Measurements from ENCODE around the gene CEBPG. TPM values are rescaled to one million over a fixed set of nuclear protein-coding genes. Genes with fewer than 3 reads are reported as not detected.
A peak's percentile ranks its signal among the peaks of the same experiment; 100 is the strongest.

Gene CEBPG
- total RNA-seq, 1 donor from 2014 or later, result 31.8 TPM

DNA sequence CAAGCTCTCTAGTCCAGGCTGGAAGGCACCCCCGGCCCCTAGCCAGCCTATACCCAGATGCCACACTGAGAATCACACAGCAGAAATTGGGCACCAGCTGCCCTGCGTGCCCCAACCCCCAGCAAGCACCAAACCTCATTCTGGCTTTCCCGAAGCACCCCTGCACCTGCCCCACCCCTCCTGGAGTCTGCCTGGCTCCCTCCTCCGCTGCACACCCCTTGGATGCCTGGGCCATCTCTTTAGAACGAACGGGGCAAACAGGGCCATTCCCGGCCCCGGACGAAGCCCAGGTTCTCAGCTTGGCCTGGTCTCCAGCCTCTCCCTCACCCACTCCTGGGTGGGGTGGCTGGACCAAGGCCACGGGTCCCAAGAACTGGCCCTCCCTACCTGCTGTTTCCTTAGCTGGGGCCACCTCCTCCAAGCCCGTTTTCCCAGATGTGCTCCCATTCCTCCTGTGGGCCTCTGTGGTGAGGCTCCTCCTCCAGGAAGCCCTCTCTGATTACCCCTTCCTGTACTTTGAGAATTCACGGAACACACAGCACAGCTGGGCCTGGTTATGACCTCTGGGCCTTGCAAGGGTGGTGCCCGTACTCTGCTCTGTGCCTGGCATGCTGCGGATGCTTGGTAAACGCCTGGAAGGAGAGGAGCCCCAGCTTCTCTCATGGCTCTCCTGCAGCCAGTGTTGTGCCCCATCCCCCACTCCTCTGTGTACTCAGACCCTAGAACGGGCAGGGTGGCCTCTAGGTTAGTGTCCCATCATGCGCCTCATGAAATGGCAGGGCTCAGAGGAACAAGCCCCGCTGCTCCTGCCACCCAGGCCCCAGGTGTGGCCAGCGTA is 21.4 kb downstream of the CEBPG start:
- no peak for DNase-seq (ENCODE audit: low spot score)

DNA sequence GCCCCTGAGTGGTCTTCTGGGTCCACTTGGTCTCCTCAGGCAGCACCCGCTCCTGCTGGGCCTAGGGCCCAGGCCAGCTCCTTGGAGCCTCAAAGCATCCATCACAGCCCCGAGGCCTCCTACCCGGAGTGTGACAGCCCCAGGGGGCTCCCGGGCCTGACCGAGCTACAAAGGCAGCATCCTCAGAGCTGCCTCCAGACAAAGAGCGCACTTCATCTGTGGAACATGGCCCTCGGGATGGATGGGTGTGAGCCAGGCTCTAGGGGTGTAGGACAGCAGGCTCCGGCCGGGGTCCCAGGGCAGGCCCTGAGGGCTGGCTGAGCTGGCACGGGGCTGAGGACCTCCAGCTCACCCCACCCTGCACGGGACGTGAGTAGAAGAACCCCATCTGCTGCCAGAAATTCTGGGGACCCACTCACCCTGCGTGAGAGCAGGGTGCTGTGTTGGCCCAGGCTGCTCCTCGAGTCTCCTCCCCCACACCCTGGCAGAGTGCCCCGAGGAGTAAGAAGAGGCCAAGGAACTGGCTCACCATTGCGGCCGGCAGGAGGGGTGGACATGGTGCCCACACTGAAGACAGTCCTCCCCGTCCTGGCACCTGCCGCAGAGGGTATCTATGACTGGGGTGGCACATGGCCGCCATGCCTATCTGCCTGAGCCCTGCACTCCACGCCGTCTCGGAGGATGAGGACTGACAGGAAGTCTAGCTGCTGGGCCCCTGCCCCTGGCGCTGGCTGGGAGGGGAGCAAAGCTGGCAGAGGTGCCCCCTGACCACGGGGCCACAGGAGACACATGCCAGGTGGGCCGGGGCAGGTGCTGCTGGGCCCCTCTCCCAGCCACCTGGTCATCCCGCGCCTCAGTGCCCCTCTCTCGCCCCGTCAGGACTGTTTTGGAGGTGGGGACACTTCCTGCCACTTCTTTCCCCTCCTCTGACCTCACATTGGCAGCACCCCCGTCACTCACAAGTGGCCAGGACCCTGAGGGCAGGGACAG is 22.3 kb downstream of the CEBPG start:
- peak; percentile 21 for DNase-seq (ENCODE audit: low spot score)

GRCh38 chr19:33396701-33397535 is 23.4 kb downstream of the CEBPG start:
- DNase-seq (ENCODE audit: low spot score), result no peak

GRCh38 chr19:33397536-33398360 is 24.2 kb downstream of the CEBPG start:
- no peak for DNase-seq (ENCODE audit: low spot score)

GRCh38 chr19:33398361-33399060 is 25.0 kb downstream of the CEBPG start:
- no peak for DNase-seq (ENCODE audit: low spot score)

DNA sequence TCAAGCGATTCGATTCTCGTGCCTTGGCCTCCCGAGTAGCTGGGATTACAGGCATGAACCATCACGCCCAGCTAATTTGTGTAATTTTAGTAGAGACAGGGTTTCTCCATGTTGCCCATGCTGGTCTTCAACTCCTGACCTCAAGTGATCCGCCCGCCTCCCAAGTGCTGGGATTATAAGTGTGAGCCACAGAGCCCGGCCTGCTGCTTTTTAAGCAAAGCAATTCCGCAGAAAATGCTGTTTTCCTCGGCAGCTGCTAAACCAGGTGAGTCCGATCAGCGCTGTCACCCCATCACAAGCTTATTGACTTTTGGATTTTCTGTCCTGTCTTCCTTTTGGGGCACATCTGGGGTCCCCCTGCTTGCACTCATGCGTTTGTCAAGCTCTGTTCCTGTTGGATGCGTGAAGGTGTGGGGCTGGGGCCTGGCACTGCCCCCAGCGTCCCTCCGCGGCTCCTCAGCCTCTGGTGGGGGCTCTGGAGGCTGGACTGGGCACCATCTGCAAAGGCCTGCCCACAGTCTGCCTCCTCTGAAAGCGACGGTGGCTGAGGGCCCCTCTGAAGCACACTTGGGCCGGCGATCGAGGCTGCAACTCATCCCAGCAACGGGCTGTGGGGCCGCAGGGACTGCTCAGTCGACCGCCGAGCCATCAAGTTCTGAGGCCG is 25.7 kb downstream of the CEBPG start:
- no peak for DNase-seq (ENCODE audit: low spot score)

DNA sequence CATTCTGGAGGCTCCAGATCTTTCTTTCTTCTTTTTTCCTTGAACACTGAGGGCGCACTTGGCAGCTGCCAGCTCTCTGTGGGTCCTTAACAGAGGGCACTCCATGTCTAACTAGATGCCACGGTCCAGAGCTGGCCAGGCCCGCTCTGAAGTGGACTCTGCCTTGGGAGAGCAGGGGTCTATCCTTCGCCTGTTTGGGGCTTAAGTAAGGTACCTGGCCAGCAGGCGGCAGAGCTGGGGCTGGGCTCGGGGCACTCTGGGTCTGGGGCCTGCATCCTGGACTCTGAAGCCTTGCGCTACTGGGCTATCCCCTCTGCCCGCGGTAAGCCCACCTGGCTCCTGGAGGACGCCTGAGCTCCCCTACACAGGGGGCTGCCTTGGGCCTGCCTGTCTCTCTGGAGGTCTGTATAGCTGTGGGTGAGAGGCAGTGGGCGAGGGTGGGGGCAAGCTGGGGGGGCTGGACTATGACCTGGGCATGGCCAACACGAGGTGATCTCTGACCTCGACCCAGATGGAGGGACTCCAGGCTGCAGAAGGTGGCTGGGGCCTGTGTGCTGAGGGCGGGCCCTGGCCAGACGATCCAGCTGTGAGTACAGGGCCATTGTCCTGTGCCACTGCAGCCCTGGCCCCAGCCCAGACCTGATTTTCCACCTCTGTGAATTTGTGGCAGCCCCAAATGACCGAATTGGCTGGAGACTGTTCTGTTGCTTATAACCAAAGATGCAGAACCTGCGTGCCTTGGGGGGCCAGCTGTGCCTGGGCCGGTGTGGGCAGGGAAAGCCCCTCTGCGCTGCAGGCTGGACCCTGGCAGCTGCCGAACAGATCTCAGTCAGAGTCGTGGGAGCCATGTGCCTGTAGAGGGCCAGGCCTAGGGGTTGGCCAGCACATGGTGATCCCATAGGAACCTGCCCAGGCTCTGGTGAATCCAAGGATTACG is 26.5 kb downstream of the CEBPG start:
- DNase-seq (ENCODE audit: low spot score), result no peak

GRCh38 chr19:33400856-33401682 is 27.6 kb downstream of the CEBPG start:
- no peak for DNase-seq (ENCODE audit: low spot score)

GRCh38 chr19:33401683-33402420 is 28.3 kb downstream of the CEBPG start:
- no peak for DNase-seq (ENCODE audit: low spot score)

DNA sequence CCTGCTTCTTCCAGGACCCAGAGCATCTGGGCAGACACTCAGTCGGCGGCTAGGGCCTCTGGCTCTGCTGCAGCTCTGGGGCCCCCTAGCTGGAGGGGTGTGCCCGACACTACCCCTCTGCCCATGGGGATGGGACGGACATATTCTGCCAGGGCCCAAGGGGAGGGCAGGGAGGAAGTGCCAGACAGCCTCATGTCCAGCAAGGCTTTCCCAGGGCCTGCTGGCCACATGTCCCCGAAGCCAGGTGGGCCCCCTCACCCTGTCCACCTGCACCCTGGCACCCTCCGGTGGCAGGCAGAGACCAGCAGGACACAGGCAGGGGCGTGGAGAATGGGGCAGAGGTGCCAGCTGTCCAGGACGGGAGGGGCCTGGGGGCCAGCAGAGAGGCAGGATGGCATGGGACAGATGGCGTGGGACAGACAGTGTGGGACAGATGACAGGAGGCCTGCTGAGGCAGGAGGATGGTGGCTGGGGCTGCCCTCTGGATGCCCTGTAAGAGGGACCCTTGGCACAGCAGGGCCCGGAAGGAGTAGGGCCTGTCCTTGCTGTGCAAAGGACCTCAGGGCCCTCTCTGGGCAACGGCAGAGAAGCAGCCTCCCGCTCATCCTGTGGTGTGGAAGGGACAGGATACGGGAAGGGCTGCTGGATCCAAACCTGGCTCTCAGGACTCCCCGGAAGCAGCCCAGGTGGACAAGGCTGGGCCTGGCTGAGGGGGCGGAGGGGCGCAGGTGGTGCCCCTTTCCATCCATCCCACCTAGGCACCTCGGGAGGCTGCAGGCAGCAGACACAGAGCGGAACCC is 29.1 kb downstream of the CEBPG start:
- DNase-seq (ENCODE audit: low spot score), result no peak

GRCh38 chr19:33403221-33403972 is 29.9 kb downstream of the CEBPG start:
- DNase-seq (ENCODE audit: low spot score), result no peak

DNA sequence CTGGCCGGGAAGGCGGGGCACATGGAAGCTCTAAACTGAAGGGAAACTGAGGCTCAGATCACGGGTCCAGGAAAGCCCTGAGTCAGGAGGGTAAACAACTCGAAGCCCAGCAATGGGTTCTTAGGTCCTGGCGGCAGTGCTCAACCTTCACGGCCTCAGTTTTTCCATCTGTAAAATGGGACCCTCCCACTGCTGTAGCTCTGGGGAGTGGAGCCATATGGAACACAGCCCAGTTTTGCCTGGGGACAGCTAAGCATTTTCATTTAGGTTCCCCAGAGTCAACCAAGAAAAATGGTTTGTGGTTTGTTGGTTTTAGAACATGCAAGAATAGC is 30.4 kb downstream of the CEBPG start:
- no peak for DNase-seq (ENCODE audit: low spot score)

DNA sequence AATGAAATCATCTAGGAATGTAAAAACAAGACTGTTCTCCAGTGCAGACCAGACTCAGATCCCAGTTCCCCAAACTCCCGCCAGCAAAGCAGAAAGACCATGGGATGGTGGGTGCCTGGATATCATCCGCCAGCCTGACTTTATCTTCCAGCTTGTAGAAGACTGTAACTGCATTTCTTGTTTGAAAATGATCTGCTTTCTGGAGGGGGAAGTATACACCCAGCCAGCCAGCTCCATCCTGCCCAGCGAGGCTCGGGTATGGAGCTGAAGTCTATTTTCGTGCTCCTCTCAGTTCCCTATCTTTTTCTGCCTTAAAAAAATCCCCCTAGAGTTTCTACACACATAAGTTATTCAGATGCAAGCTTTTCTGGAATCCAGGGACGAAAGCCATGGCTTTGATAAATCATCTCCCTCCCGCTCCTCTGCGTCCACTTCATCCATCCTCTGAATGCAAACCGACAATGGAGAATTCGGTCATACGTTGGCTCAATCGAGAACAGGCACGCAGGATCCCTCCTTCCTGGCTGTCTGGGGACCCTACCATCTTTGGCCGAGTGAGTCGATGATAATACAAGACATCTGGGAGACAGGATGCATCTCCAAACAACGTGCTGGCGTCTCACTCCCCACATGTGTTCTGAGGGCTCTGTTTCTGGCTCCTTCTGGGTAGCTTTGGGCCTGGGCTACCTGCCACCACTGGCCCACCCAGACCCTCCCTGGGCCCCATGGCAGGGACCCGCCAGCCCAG is 31.2 kb downstream of the CEBPG start:
- peak; percentile 85 for DNase-seq (ENCODE audit: low spot score)

- DNase-seq (ENCODE audit: low spot score), result no peak
Observed at GRCh38 chr19:33405254-33405552, 31.7 kb downstream of the CEBPG start.
